Nephron (organoid): Measurements from ENCODE around the gene POLD4.

ENCODE experiments used
- H3K27ac Mint-ChIP-seq, 3 experiments: 2 replicates each; pipeline ENCODE4 v1.8.0; 2020; ENCODE audit warnings: mixed read lengths in 3 of 3, mild to moderate bottlenecking in 2 of 3, moderate library complexity in 1 of 3
- H3K27me3 Mint-ChIP-seq: 2 replicates; pipeline ENCODE4 v1.8.0; 2021; ENCODE audit warnings: low read depth, mild to moderate bottlenecking, moderate library complexity, mixed read lengths
- H3K36me3 Mint-ChIP-seq: 2 replicates; pipeline ENCODE4 v1.8.0; 2020; ENCODE audit warnings: low read depth, mixed read lengths
- H3K4me1 Mint-ChIP-seq: 2 replicates; pipeline ENCODE4 v1.8.0; 2020; ENCODE audit warnings: mixed read lengths
- H3K4me3 Mint-ChIP-seq, 3 experiments: 2 replicates each; pipeline ENCODE4 v1.8.0; 2020; ENCODE audit warnings: mild to moderate bottlenecking in 3 of 3, mixed read lengths in 3 of 3, moderate library complexity in 2 of 3
- H3K9me3 Mint-ChIP-seq: 2 replicates; pipeline ENCODE4 v1.8.0; 2020; ENCODE audit warnings: mixed read lengths
- TF ChIP-seq, protein P1 (sequence below), 3 experiments: fragments of 200-600 bp; sonication (generic); IDR thresholded peaks; one replicate each; pipeline ENCODE4 v1.5.0; 2021; ENCODE audit warnings: antibody characterized with exemption in 3 of 3; ENCODE audit not compliant: unreplicated experiment in 3 of 3

Gene POLD4

GRCh38 chr11:67398661-67399563, 45.6 kb upstream of the POLD4 start:
- H3K4me3 Mint-ChIP-seq, result peak overlapping the region; percentile 51 to 91 (median 66)
- H3K27me3 Mint-ChIP-seq, result no peaks in the 10 kb centered on the region
- no peak overlapping the region for H3K27ac Mint-ChIP-seq
- TF ChIP-seq, protein P1, sequence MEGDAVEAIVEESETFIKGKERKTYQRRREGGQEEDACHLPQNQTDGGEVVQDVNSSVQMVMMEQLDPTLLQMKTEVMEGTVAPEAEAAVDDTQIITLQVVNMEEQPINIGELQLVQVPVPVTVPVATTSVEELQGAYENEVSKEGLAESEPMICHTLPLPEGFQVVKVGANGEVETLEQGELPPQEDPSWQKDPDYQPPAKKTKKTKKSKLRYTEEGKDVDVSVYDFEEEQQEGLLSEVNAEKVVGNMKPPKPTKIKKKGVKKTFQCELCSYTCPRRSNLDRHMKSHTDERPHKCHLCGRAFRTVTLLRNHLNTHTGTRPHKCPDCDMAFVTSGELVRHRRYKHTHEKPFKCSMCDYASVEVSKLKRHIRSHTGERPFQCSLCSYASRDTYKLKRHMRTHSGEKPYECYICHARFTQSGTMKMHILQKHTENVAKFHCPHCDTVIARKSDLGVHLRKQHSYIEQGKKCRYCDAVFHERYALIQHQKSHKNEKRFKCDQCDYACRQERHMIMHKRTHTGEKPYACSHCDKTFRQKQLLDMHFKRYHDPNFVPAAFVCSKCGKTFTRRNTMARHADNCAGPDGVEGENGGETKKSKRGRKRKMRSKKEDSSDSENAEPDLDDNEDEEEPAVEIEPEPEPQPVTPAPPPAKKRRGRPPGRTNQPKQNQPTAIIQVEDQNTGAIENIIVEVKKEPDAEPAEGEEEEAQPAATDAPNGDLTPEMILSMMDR (IDR thresholded peaks at IDR 0.05; ENCODE audit: unreplicated experiment in 3 of 3), result no peak
- peaks cover 14% of the 10 kb centered on the region for H3K4me1 Mint-ChIP-seq
- no peaks in the 10 kb centered on the region for H3K9me3 Mint-ChIP-seq
- H3K36me3 Mint-ChIP-seq, result peaks cover 14% of the 10 kb centered on the region

- Mint-ChIP-seq H3K4me1 (peaks cover 17% of the 10 kb centered on the region), H3K9me3 (no peaks in the 10 kb centered on the region), H3K36me3 (peaks cover 14% of the 10 kb centered on the region), H3K27me3 (no peaks in the 10 kb centered on the region), H3K4me3 (peak overlapping the region; percentile 40 to 55 (median 55)), H3K27ac (no peak overlapping the region)
- TF ChIP-seq, protein P1 (IDR thresholded peaks at IDR 0.05; ENCODE audit: unreplicated experiment in 3 of 3), result no peak
Measured at GRCh38 chr11:67397986-67398660, 44.8 kb upstream of the POLD4 start.

GRCh38 chr11:67397536-67397935, 44.2 kb upstream of the POLD4 start:
- Mint-ChIP-seq H3K27ac (no peak overlapping the region), H3K9me3 (no peaks in the 10 kb centered on the region), H3K4me1 (peaks cover 20% of the 10 kb centered on the region), H3K4me3 (peak overlapping the region; percentile 40 to 55 (median 55)), H3K36me3 (peaks cover 14% of the 10 kb centered on the region), H3K27me3 (no peaks in the 10 kb centered on the region)
- TF ChIP-seq, protein P1 (IDR thresholded peaks at IDR 0.05; ENCODE audit: unreplicated experiment in 3 of 3), result no peak

DNA sequence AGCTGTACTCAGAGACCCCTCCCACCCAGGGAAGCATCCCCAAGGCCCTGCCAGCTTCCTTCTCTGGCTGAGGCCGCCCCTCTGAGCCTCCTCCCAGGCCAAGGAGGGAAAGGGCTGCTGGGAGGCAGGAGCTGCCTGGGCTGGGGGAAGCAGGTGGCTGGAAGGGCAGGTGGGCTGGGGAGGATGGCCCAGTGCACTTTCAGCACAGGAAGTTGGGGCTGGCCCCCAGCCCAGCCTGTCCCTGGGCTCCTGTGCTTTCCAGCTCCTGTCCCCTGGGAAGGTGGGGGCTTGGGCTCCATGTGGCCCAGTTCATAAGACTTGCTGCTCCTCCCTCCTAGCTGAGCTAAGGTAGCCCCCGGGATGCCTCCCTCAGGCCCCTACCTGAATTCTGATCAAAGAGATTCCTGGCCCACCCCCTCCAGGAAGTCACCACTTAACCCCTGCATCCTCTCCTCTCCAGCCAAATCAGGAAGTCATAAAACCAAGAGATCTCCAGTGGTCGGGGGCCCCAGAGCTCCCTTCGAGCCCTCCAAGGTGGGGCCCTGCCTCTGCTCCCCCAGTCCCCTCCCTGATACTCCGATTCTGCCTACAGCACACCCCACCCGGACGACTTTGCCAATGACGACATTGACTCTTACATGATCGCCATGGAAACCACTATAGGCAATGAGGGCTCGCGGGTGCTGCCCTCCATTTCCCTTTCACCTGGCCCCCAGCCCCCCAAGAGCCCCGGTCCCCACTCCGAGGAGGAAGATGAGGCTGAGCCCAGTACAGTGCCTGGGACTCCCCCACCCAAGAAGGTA, 43.4 kb upstream of the POLD4 start:
- Mint-ChIP-seq H3K9me3 (no peaks in the 10 kb centered on the region), H3K4me1 (peaks cover 23% of the 10 kb centered on the region), H3K27me3 (no peaks in the 10 kb centered on the region), H3K27ac (peak overlapping the region in 2 of 3 experiments; percentile 31 to 62), H3K36me3 (peaks cover 14% of the 10 kb centered on the region), H3K4me3 (peak overlapping the region; percentile 38 to 46 (median 45))
- TF ChIP-seq, protein P1 (IDR thresholded peaks at IDR 0.05; ENCODE audit: unreplicated experiment in 3 of 3), result no peak

DNA sequence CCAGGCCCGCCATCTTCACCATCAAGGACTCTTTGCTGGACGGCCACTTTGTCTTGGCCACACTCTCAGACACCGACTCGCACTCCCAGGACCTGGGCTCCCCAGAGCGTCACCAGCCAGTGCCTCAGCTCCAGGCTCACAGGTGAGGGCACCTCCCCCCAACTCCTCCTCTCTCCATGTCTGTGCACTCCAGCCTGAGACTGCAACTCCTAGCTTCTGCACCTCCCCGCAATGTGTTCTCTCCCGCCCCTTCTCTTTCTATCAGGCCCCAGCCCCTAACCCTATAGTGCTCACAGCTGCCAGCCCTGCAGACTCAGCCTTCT, 42.9 kb upstream of the POLD4 start:
- H3K27me3 Mint-ChIP-seq, result no peaks in the 10 kb centered on the region
- H3K4me3 Mint-ChIP-seq, result peak overlapping the region in 2 of 3 experiments; percentile 31 to 33
- peak overlapping the region in 1 of 3 experiments; percentile 62 for H3K27ac Mint-ChIP-seq
- TF ChIP-seq, protein P1 (IDR thresholded peaks at IDR 0.05; ENCODE audit: unreplicated experiment in 3 of 3), result no peak
- peaks cover 25% of the 10 kb centered on the region for H3K4me1 Mint-ChIP-seq
- H3K9me3 Mint-ChIP-seq, result no peaks in the 10 kb centered on the region
- H3K36me3 Mint-ChIP-seq, result peaks cover 14% of the 10 kb centered on the region
